WERI-Rb-1 (cell line): ENCODE measurements around the gene NBL1.

Source experiments
- DNase-seq: peaks from one replicate; pipeline ENCODE4 v3.0.0-alpha.2; 2020
- H3K27ac ChIP-seq: fragments of 250-450 bp; sonication (Bioruptor Pico); 2 replicates; pipeline ENCODE4 v1.5.1; 2020; ENCODE audit warnings: mild to moderate bottlenecking, moderate library complexity
- H3K27me3 ChIP-seq: fragments of 250-450 bp; sonication (Bioruptor Pico); 2 replicates; pipeline ENCODE4 v1.5.1; 2021; ENCODE audit warnings: mild to moderate bottlenecking, low read depth, moderate library complexity; ENCODE audit not compliant: insufficient read depth, severe bottlenecking
- H3K36me3 ChIP-seq: fragments of 250-450 bp; sonication (Bioruptor Pico); 2 replicates; pipeline ENCODE4 v1.5.1; 2020; ENCODE audit warnings: mild to moderate bottlenecking, moderate library complexity
- H3K4me3 ChIP-seq: 2 replicates; pipeline ENCODE4 v1.5.1; 2011; ENCODE audit warnings: low read depth, mild to moderate bottlenecking, control low read depth, low read length
- H3K9me3 ChIP-seq: fragments of 250-450 bp; sonication (Bioruptor Pico); 2 replicates; pipeline ENCODE4 v1.5.1; 2021; ENCODE audit warnings: mild to moderate bottlenecking, moderate library complexity; ENCODE audit not compliant: severe bottlenecking
- TF ChIP-seq, protein P1 (sequence below): IDR thresholded peaks from 2 replicates; pipeline ENCODE4 v1.5.1; 2011; ENCODE audit warnings: low read depth, mild to moderate bottlenecking, control low read depth, inconsistent platforms, low read length

NBL1 gene

DNA sequence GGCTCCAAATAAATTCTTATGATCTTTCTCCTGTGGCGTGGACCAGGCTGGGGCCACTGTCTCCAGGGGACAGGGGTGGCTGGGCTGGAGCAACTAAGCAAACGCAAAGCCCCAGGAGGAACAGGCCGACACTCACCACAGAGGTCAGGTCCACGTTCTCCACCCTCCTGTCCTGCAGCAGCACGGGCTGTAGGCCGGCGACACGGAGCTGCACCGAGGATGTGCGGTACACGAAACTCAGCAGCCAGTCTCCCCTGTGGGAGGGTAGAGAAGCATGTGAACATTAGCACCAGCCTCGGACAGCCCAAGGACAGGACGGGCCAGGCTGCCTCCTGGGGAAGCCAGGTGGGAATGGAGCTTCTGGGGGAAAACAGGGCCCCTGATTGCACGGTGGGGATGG lies 50.2 kb downstream of the NBL1 start:
- Histone ChIP-seq H3K9me3 (peaks cover 7% of the 10 kb centered on the region), H3K4me3 (no peak overlapping the region), H3K27me3 (no peaks in the 10 kb centered on the region), H3K27ac (no peak overlapping the region), H3K36me3 (no peaks in the 10 kb centered on the region)
- TF ChIP-seq, protein P1, sequence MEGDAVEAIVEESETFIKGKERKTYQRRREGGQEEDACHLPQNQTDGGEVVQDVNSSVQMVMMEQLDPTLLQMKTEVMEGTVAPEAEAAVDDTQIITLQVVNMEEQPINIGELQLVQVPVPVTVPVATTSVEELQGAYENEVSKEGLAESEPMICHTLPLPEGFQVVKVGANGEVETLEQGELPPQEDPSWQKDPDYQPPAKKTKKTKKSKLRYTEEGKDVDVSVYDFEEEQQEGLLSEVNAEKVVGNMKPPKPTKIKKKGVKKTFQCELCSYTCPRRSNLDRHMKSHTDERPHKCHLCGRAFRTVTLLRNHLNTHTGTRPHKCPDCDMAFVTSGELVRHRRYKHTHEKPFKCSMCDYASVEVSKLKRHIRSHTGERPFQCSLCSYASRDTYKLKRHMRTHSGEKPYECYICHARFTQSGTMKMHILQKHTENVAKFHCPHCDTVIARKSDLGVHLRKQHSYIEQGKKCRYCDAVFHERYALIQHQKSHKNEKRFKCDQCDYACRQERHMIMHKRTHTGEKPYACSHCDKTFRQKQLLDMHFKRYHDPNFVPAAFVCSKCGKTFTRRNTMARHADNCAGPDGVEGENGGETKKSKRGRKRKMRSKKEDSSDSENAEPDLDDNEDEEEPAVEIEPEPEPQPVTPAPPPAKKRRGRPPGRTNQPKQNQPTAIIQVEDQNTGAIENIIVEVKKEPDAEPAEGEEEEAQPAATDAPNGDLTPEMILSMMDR, result no peak
- DNase-seq, result no peak

DNA sequence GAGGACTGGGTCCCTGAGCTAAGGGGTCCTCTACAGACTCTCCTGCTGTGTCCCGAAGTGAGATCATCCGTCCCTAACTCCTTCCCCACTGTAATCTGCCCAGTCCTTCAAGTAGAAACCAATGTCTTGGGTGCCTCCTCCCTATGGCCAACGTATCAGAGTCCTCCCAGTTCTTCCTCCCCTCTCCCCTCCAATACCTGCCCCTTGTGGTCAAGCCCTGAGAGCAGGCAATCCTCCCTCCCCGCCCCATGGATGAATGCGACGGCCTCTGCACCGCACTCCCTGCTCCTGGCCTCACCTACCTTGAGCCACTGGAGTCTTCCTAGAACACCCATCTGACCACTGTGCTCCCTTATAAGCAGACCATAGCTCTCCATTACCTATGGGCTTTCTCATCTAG lies 51.7 kb downstream of the NBL1 start:
- DNase-seq, result no peak
- Histone ChIP-seq H3K36me3 (no peaks in the 10 kb centered on the region), H3K27me3 (no peaks in the 10 kb centered on the region)

DNA sequence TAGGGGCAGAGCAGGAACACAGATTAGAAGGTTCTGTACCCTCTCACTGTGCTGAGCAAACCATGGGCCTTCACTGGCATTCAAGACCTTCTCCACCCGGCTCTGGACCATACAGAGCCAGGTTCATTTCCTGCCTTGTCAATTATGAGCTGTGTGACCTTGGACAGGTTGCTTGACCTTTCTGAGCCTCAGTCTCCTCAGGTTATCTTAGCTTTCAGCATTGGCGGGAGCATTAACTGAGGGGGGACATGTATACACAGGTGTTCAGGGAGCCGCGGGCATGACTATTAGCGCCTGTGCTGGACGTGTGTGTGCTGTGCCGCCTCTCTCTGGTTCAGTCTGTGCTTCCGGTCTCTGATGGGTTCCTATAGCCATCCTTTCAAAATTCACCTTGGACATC lies 52.7 kb downstream of the NBL1 start:
- Histone ChIP-seq H3K27me3 (no peaks in the 10 kb centered on the region), H3K9me3 (no peaks in the 10 kb centered on the region), H3K27ac (no peak overlapping the region), H3K4me3 (no peak overlapping the region), H3K36me3 (no peaks in the 10 kb centered on the region)
- TF ChIP-seq, protein P1, result no peak
- DNase-seq, result no peak

More for the DNA sequence above, 51.7 kb downstream of the NBL1 start:
- no peaks in the 10 kb centered on the region for H3K9me3 ChIP-seq
- TF ChIP-seq, protein P1, result no peak
- no peak overlapping the region for H3K4me3 ChIP-seq
- H3K27ac ChIP-seq, result no peak overlapping the region

DNA sequence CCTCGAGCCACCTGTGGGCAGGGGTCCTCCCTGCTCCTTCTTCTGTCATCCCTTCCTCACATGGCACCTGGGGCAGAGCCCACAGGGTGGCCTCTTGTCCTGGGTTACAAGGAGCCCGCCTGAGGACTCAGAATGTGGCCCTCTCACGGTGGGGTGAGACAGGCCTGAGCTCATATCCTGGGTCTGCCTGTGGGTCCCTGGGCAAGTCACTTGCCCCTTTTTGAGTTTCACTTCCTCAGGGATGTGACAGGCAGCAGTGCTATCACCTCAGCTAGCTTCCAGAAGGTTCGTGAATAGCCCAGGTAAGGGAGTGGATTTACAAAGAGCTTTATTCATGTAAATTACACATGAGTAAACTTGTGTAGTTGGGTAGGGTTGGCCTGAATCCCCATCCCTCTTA lies 54.1 kb downstream of the NBL1 start:
- no peaks in the 10 kb centered on the region for H3K36me3 ChIP-seq
- no peak overlapping the region for H3K27ac ChIP-seq
- no peak overlapping the region for H3K4me3 ChIP-seq
- TF ChIP-seq, protein P1, result no peak
- DNase-seq, result no peak
- H3K27me3 ChIP-seq, result no peaks in the 10 kb centered on the region
- H3K9me3 ChIP-seq, result no peaks in the 10 kb centered on the region

DNA sequence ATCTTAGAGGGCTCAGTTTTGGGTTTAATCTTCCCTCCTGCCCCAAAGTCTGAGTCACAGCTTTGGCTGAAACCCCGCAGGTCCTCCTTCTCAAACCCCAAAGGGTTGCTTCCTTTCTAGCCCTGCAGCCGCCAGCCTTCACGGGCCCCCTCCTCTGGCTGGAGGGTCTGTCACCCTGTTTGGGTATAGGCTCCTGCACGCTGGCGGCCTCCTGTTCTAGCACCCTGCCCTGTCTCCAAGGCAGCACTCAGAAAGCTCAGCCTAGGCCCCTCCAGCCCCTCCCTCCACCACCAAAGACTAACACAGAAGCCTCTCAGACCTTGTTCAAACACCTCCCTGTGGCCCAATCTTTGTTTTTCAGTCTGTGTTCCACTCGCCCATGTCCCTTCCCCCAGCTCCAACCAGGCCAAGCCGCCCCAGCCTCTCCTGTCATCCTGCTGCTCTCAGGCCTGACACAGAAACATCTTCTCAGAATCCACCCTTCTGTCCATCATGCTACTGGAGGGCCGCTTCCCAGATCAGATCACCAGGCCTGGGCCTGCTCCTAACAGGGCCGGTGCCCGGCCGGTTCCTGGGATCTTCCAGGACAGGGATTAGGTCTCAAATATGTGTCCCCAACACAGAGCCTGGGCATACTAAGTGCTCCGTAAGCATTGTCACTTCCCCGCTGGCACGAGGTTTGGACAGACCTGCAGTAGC lies 56.1 kb downstream of the NBL1 start:
- TF ChIP-seq, protein P1, result no peak
- Histone ChIP-seq H3K36me3 (no peaks in the 10 kb centered on the region), H3K27me3 (no peaks in the 10 kb centered on the region), H3K27ac (no peak overlapping the region), H3K9me3 (no peaks in the 10 kb centered on the region), H3K4me3 (no peak overlapping the region)
- no peak for DNase-seq

DNA sequence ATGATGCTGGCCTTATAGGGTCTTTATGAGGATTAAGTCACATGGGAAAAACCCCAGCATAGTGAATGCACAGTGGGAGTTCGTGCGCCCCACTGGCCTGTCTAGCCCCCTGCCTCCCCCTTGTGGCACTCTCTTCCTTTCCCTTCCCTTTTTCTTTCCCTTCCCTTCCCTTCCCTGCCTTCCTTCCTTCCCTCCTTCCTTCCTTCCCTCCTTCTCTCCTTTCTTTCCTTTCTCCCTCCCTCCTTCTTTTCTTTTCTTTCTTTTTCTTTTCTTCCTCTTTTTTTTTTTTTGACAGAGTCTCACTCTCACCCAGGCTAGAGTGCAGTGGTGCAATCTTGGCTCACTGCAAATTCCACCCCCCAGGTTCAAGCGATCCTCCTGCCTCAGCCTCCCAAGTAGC lies 59.2 kb downstream of the NBL1 start:
- H3K36me3 ChIP-seq, result no peaks in the 10 kb centered on the region
- H3K27me3 ChIP-seq, result no peaks in the 10 kb centered on the region
- no peak overlapping the region for H3K27ac ChIP-seq
- TF ChIP-seq, protein P1, result 0 out of 2 replicates have a peak, but pooled peaks have one; percentile 11
- no peaks in the 10 kb centered on the region for H3K9me3 ChIP-seq
- H3K4me3 ChIP-seq, result no peak overlapping the region
- DNase-seq, result no peak
